Naive thymus-derived CD4-positive, alpha-beta T cell (primary cell): ENCODE data around the gene PLCB3. TPM values are rescaled to one million over a fixed set of nuclear protein-coding genes. Genes with fewer than 3 reads are reported as not detected.
A peak's percentile ranks its signal among the peaks of the same experiment; 100 is the strongest.

Source experiments
- ATAC-seq: fragments of 150-1000 bp; cut with Tn5 transposase; 2 replicates; pipeline ENCODE4 v1.10.0; 2021; ENCODE audit warnings: mild to moderate bottlenecking, moderate library complexity
- CTCF ChIA-PET: fragments of 350-600 bp; sonication (Branson Sonifier 250); formaldehyde crosslinking; loops from one replicate; lab custom pipeline; 2021; ENCODE audit warnings: antibody characterized with exemption; lab: Charles Lee
- POLR2A ChIA-PET: fragments of 350-600 bp; sonication (Branson Sonifier 250); formaldehyde crosslinking; loops from one replicate; lab custom pipeline; 2021; ENCODE audit warnings: antibody characterized with exemption, inconsistent platforms; lab: Charles Lee
- DNase-seq, 9 donors: peaks; one replicate each; pipeline versions ENCODE4 v3.0.0 to v3.0.0-alpha.2; 2020 to 2022; ENCODE audit warnings: mixed read lengths in 1 of 9
- H3K27ac ChIP-seq: one replicate; pipeline ENCODE4 v1.7.0; 2013; ENCODE audit warnings: mild to moderate bottlenecking, low read depth, low read length, moderate library complexity
- H3K27me3 ChIP-seq, 2 donors: one replicate each; pipeline ENCODE4 v1.7.0; 2013; ENCODE audit warnings: low read length in 2 of 2, mild to moderate bottlenecking in 2 of 2, moderate library complexity in 2 of 2; ENCODE audit not compliant: control insufficient read depth in 2 of 2, insufficient read depth in 2 of 2
- H3K36me3 ChIP-seq, 3 experiments: 1 replicate in 2 of 3; 2 replicates in 1 of 3; pipeline ENCODE4 v1.7.0; 2013; ENCODE audit warnings: low read length in 3 of 3, mild to moderate bottlenecking in 3 of 3, moderate library complexity in 1 of 3; ENCODE audit not compliant: insufficient read depth in 3 of 3, control insufficient read depth in 2 of 3
- H3K4me1 ChIP-seq, 2 donors: one replicate each; pipeline ENCODE4 v1.7.0; 2013; ENCODE audit warnings: low read length in 2 of 2, mild to moderate bottlenecking in 2 of 2, moderate library complexity in 1 of 2; ENCODE audit not compliant: control insufficient read depth in 2 of 2, insufficient read depth in 2 of 2
- H3K4me3 ChIP-seq: 2 replicates; pipeline ENCODE4 v1.7.0; 2013; ENCODE audit warnings: mild to moderate bottlenecking, low read length
- H3K9me3 ChIP-seq, 3 experiments: 1 replicate in 2 of 3; 2 replicates in 1 of 3; pipeline ENCODE4 v1.7.0; 2013; ENCODE audit warnings: low read length in 3 of 3; ENCODE audit not compliant: control insufficient read depth in 2 of 3
- H3K27ac Mint-ChIP-seq, 9 donors: one replicate each; pipeline ENCODE4 v1.8.0; 2020 to 2022; ENCODE audit warnings: mixed read lengths in 9 of 9, mild to moderate bottlenecking in 8 of 9, moderate library complexity in 5 of 9, inconsistent platforms in 2 of 9
- H3K27me3 Mint-ChIP-seq, 5 donors: one replicate each; pipeline ENCODE4 v1.8.0; 2021 to 2022; ENCODE audit warnings: mixed read lengths in 5 of 5, mild to moderate bottlenecking in 1 of 5
- H3K36me3 Mint-ChIP-seq, 5 donors: one replicate each; pipeline ENCODE4 v1.8.0; 2020 to 2022; ENCODE audit warnings: mixed read lengths in 5 of 5, mild to moderate bottlenecking in 3 of 5, inconsistent platforms in 1 of 5
- H3K4me1 Mint-ChIP-seq, 7 donors: one replicate each; pipeline ENCODE4 v1.8.0; 2020 to 2022; ENCODE audit warnings: mixed read lengths in 7 of 7, mild to moderate bottlenecking in 3 of 7, inconsistent platforms in 1 of 7
- H3K4me3 Mint-ChIP-seq, 10 donors: one replicate each; pipeline ENCODE4 v1.8.0; 2020 to 2022; ENCODE audit warnings: mild to moderate bottlenecking in 10 of 10, mixed read lengths in 10 of 10, moderate library complexity in 6 of 10, inconsistent platforms in 2 of 10
- H3K9me3 Mint-ChIP-seq, 11 donors: one replicate each; pipeline ENCODE4 v1.8.0; 2020 to 2022; ENCODE audit warnings: mixed read lengths in 11 of 11, mild to moderate bottlenecking in 4 of 11, inconsistent platforms in 1 of 11, moderate library complexity in 1 of 11
- intact Hi-C, 2 donors: fragments of 100-400 bp; cut with micrococcal nuclease; formaldehyde crosslinking; loops; one replicate each; pipeline ENCODE4 v1.15.1; 2023
- polyA plus RNA-seq, 2 donors: library from polyadenylated mRNA; unstranded; fragments of 300-500 nt; fragmentation: Illumina TruSeq; gene quantifications; one replicate each; pipeline ENCODE4 v1.2.3, GENCODE V29; 2021
- total RNA-seq, 6 experiments: library from RNA in 5 of 6; stranded (reverse) in 5 of 6; gene quantifications; 1 replicate in 5 of 6; 2 replicates in 1 of 6; pipeline ENCODE4 v1.2.3 and lab custom pipeline; 2021 to 2026

Gene PLCB3
- total and polyA plus RNA-seq, 7 experiments from 2014 or later: 0.19 to 12.1 (median 7.1) TPM

DNA sequence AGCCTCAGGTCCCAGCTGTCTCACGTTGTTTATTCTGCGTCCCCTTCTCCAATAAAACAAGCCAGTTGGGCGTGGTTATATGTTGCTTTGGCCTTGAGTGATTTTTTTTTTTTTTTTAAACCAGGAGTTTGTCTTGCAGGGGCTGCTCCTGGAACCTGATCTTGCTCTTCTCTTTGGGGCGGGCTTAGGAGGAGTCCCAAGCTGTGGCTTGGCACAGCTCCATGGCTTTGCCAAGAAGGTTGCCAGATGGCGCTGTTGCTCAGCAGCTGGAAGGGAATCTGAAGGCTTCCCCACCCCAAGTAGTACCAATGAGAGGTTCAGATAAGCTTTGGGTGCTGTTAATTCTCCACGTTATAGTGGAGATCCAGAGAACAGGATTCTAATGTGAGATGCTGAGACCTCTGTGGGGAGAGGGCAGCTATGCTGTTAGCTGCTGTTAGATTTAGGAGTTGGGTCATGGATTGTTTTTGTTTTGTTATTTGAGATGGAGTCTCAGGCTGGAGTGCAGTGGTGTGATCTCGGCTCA lies 46.8 kb upstream of the PLCB3 start:
- POLR2A ChIA-PET: interaction anchor here (0.7 to 11.2 kb wide), 17 partner anchors 14 to 1351 kb away, joined by 3 to 220 read pairs (median 14); partner anchors contain the start of genes CATSPERZ, CCDC88B, DNAJC4 and ESRRA
- Histone ChIP-seq H3K9me3 (no peaks in the 10 kb centered on the region), H3K27ac (no peak overlapping the region), H3K4me3 (no peak overlapping the region), H3K36me3 (peaks cover 0 to 65% (median 8%) of the 10 kb centered on the region in 3 experiments), H3K4me1 (peaks cover 28 to 32% of the 10 kb centered on the region in 2 donors), H3K27me3 (no peaks in the 10 kb centered on the region)
- ATAC-seq (peak; percentile 75), DNase-seq (peak; percentile 61 to 89 (median 83))
- Mint-ChIP-seq H3K27me3 (no peaks in the 10 kb centered on the region), H3K27ac (peak overlapping the region; percentile 43 to 98 (median 86)), H3K36me3 (peaks cover 0 to 50% (median 15%) of the 10 kb centered on the region in 5 donors), H3K4me1 (peaks cover 25 to 51% (median 36%) of the 10 kb centered on the region in 7 donors), H3K9me3 (no peaks in the 10 kb centered on the region), H3K4me3 (peak overlapping the region; percentile 27 to 87 (median 68))
- CTCF ChIA-PET: interaction anchor here (0.6 to 7.4 kb wide), 38 partner anchors 9 to 577 kb away, joined by 3 to 165 read pairs (median 4); partner anchors contain the start of genes BAD, CATSPERZ, ESRRA and FKBP2
- intact Hi-C loops: loop anchor here (1.0 to 2.0 kb wide), 8 partner anchors 18 to 448 kb away; partner anchors contain the start of genes DNAJC4 (in 1 of the 2), GPR137 (in 1 of the 2), NUDT22 (in 1 of the 2) and PLCB3 (in 1 of the 2)

DNA sequence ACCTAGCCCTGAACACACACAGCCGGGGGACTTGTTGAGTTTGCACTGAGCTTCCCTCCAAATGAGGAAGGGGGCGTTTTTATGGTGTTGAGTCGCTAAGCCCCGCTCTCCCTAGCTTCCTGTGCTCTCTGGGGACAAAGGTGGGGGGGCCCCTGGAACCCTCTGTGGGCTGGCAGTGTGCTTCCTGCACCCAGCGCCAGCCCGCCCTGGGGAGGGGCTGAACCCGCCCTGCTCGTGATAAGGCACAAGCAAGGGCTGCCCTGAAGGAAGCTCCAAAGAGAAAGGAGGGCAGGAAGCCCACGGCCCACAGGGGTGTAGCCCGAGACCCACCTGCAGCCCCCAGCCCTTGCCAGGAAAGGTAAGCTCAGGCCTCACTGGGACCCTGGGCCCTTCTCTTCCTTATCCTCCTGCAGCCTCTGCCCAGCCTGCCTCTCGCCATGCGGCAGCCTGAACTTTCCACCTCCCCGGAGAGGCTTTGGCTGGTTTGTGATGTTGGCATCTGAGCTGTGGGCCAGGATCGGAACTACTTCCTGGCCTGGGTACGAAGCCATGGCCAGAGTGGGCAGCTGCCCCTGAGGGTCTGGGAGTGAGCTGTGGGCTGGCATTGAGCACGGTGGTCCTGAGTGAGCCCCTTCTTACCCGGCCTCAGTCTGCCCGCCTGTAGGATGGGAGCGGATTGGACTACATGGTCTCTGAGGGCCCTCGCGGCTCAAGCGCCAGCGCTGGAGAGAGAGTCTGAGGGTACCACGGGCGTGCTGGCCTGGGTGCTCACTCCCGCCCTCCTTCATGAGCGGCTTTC lies 44.7 kb upstream of the PLCB3 start, which contains the start of gene FERMT3:
TSS of gene FERMT3 (plus strand) at position 265 of the 799 bp plus-strand sequence. CDS start 644 bp downstream, outside the sequence.
- Histone ChIP-seq H3K36me3 (peaks cover 0 to 65% (median 8%) of the 10 kb centered on the region in 3 experiments), H3K27me3 (no peaks in the 10 kb centered on the region), H3K9me3 (no peaks in the 10 kb centered on the region), H3K4me3 (peak within 1 kb of the TSS; percentile 99), H3K27ac (peak within 1 kb of the TSS; percentile 88), H3K4me1 (peaks cover 28 to 32% of the 10 kb centered on the region in 2 donors)
- H3K27ac Mint-ChIP-seq: peak within 1 kb of the TSS; percentile 86 to 95 (median 92)
- ChIA-PET CTCF (interaction anchor here (0.6 to 7.4 kb wide), 16 partner anchors 8 to 1590 kb away, joined by 3 to 165 read pairs (median 11); partner anchors contain the start of genes CATSPERZ, ESRRA, FKBP2 and NUDT22), POLR2A (interaction anchor here (0.5 to 11.2 kb wide), 22 partner anchors 10 to 1616 kb away, joined by 3 to 220 read pairs (median 9); partner anchors contain the start of genes BAD, CATSPERZ, CCDC88B and DNAJC4)
- H3K9me3 Mint-ChIP-seq: no peaks in the 10 kb centered on the region
- H3K4me1 Mint-ChIP-seq: peaks cover 29 to 53% (median 37%) of the 10 kb centered on the region in 7 donors
- H3K4me3 Mint-ChIP-seq: peak within 1 kb of the TSS; percentile 89 to 96 (median 94)
- intact Hi-C loops: loop anchor here (1.0 to 5.0 kb wide), 7 partner anchors 19 to 151 kb away; partner anchors contain the start of genes FKBP2 (in 2 of the 2), ESRRA (in 1 of the 2), GPR137 (in 1 of the 2) and NUDT22 (in 1 of the 2)
- H3K27me3 Mint-ChIP-seq: no peaks in the 10 kb centered on the region
- peak; percentile 43 to 78 (median 74) for DNase-seq
- peaks cover 0 to 39% (median 15%) of the 10 kb centered on the region in 5 donors for H3K36me3 Mint-ChIP-seq
- ATAC-seq: peak; percentile 57

GRCh38 chr11:64207256-64208085 lies 43.9 kb upstream of the PLCB3 start:
- Histone ChIP-seq H3K36me3 (peaks cover 0 to 67% (median 8%) of the 10 kb centered on the region in 3 experiments), H3K4me1 (peaks cover 28 to 32% of the 10 kb centered on the region in 2 donors), H3K9me3 (no peaks in the 10 kb centered on the region), H3K4me3 (peak overlapping the region; percentile 99), H3K27me3 (no peaks in the 10 kb centered on the region), H3K27ac (peak overlapping the region; percentile 88)
- DNase-seq (peak in 8 of 9 donors; percentile 67 to 78 (median 74)), ATAC-seq (peak; percentile 79)
- peak overlapping the region; percentile 86 to 95 (median 92) for H3K27ac Mint-ChIP-seq
- H3K4me1 Mint-ChIP-seq: peaks cover 31 to 57% (median 45%) of the 10 kb centered on the region in 7 donors
- peaks cover 0 to 42% (median 20%) of the 10 kb centered on the region in 5 donors for H3K36me3 Mint-ChIP-seq
- H3K9me3 Mint-ChIP-seq: no peaks in the 10 kb centered on the region
- intact Hi-C loops: loop anchor here (1.0 to 5.0 kb wide), 5 partner anchors 19 to 150 kb away; partner anchors contain the start of genes ESRRA (in 1 of the 2), FKBP2 (in 1 of the 2), GPR137 (in 1 of the 2) and NUDT22 (in 1 of the 2)
- H3K4me3 Mint-ChIP-seq: peak overlapping the region; percentile 89 to 96 (median 94)
- ChIA-PET CTCF (interaction anchor here (0.6 to 7.4 kb wide), 11 partner anchors 10 to 1567 kb away, joined by 3 to 165 read pairs (median 30); partner anchors contain the start of genes CATSPERZ, ESRRA, FKBP2 and NUDT22), POLR2A (interaction anchor here (0.6 to 11.2 kb wide), 20 partner anchors 10 to 1293 kb away, joined by 3 to 220 read pairs (median 10); partner anchors contain the start of genes BAD, CATSPERZ, CCDC88B and DNAJC4)
- H3K27me3 Mint-ChIP-seq: no peaks in the 10 kb centered on the region

- H3K27ac Mint-ChIP-seq: peak overlapping the region; percentile 86 to 95 (median 92)
- H3K36me3 Mint-ChIP-seq: peaks cover 0 to 40% (median 18%) of the 10 kb centered on the region in 5 donors
- ChIA-PET POLR2A (interaction anchor here (0.6 to 11.2 kb wide), 15 partner anchors 13 to 1292 kb away, joined by 3 to 220 read pairs (median 41); partner anchors contain the start of genes BAD, CATSPERZ, CCDC88B and DNAJC4), CTCF (interaction anchor here (3.7 to 7.4 kb wide), 5 partner anchors 9 to 95 kb away, joined by 25 to 165 read pairs (median 66); partner anchors contain the start of genes CATSPERZ, ESRRA, NUDT22 and PLCB3)
- no peaks in the 10 kb centered on the region for H3K9me3 Mint-ChIP-seq
- Histone ChIP-seq H3K27me3 (no peaks in the 10 kb centered on the region), H3K27ac (peak overlapping the region; percentile 88), H3K4me1 (peaks cover 28 to 32% of the 10 kb centered on the region in 2 donors), H3K9me3 (no peaks in the 10 kb centered on the region), H3K4me3 (peak overlapping the region; percentile 99), H3K36me3 (peaks cover 0 to 61% (median 7%) of the 10 kb centered on the region in 3 experiments)
- no peaks in the 10 kb centered on the region for H3K27me3 Mint-ChIP-seq
- no peak for DNase-seq
- peaks cover 31 to 59% (median 48%) of the 10 kb centered on the region in 7 donors for H3K4me1 Mint-ChIP-seq
- no peak for ATAC-seq
- intact Hi-C loops: loop anchor here (5.0 kb wide), 2 partner anchors 79 to 149 kb away; partner anchors contain the start of genes GPR137 (in 1 of the 2) and RPS6KA4 (in 1 of the 2)
- H3K4me3 Mint-ChIP-seq: peak overlapping the region; percentile 89 to 96 (median 94)
Measured at GRCh38 chr11:64208086-64208795, 43.1 kb upstream of the PLCB3 start.
